HEK293 (cell line): ENCODE results near the gene BAG2.

Experiments used
- CTCF ChIA-PET: fragments of 350-600 bp; formaldehyde crosslinking; extraction: SDS; loops from one replicate; lab custom pipeline; 2021; ENCODE audit warnings: antibody characterized with exemption; lab: Yijun Ruan, JAX
- POLR2A ChIA-PET: fragments of 300-600 bp; formaldehyde crosslinking; extraction: SDS; loops from one replicate; lab custom pipeline; 2020; ENCODE audit warnings: antibody characterized with exemption, inconsistent platforms; lab: Yijun Ruan, JAX
- H3K27ac ChIP-seq: fragments of 200-500 bp; sonication (Bioruptor generic); 2 replicates; pipeline ENCODE4 v1.5.1; 2014; ENCODE audit warnings: low read depth, low read length, control low read depth, inconsistent platforms; ENCODE audit errors: extremely low read depth
- H3K36me3 ChIP-seq, 2 experiments: fragments of 200-500 bp in 1 of 2; sonication (Bioruptor generic) in 1 of 2; 1 replicate in 1 of 2; 2 replicates in 1 of 2; pipeline ENCODE4 v1.5.1; 2014 to 2017; ENCODE audit warnings: inconsistent platforms in 2 of 2, low read length in 2 of 2; ENCODE audit not compliant: control insufficient read depth in 2 of 2, insufficient read depth in 1 of 2
- H3K4me1 ChIP-seq: fragments of 200-500 bp; sonication (Bioruptor generic); 2 replicates; pipeline ENCODE4 v1.5.1; 2014; ENCODE audit warnings: mild to moderate bottlenecking, low read length, inconsistent platforms; ENCODE audit not compliant: control insufficient read depth, insufficient read depth
- H3K4me3 ChIP-seq: 2 replicates; pipeline ENCODE4 v1.5.1; 2011; ENCODE audit warnings: low read depth, mild to moderate bottlenecking, control low read depth, low read length, moderate library complexity
- H3K9me3 ChIP-seq: fragments of 200-500 bp; sonication (Bioruptor generic); 2 replicates; pipeline ENCODE4 v1.5.1; 2014; ENCODE audit warnings: low read depth, low read length, inconsistent platforms; ENCODE audit not compliant: control insufficient read depth, insufficient read depth
- GLIS2 ChIP-seq: fragments of 450-650 bp; formaldehyde crosslinking; IDR thresholded peaks from 2 replicates; pipeline ENCODE4 v1.5.1; 2016; ENCODE audit warnings: missing biosample characterization, missing genetic modification characterization
- KLF1 ChIP-seq: fragments of 450-650 bp; formaldehyde crosslinking; IDR thresholded peaks from 2 replicates; pipeline ENCODE4 v1.5.1; 2016; ENCODE audit warnings: missing biosample characterization, missing genetic modification characterization
- KLF16 ChIP-seq: fragments of 450-650 bp; formaldehyde crosslinking; IDR thresholded peaks from 2 replicates; pipeline ENCODE4 v1.5.1; 2017; ENCODE audit warnings: missing biosample characterization, missing genetic modification characterization
- MZF1 ChIP-seq: fragments of 450-650 bp; formaldehyde crosslinking; IDR thresholded peaks from 2 replicates; pipeline ENCODE4 v1.5.1; 2017; ENCODE audit warnings: missing biosample characterization, missing genetic modification characterization, borderline replicate concordance
- SALL2 ChIP-seq: fragments of 450-650 bp; formaldehyde crosslinking; IDR thresholded peaks from 2 replicates; pipeline ENCODE4 v1.5.0; 2017; ENCODE audit warnings: missing biosample characterization, mild to moderate bottlenecking, missing genetic modification characterization, borderline replicate concordance
- SP3 ChIP-seq: fragments of 450-650 bp; formaldehyde crosslinking; IDR thresholded peaks from 2 replicates; pipeline ENCODE4 v1.5.1; 2016; ENCODE audit warnings: missing biosample characterization, missing genetic modification characterization
- WT1 ChIP-seq: fragments of 450-650 bp; formaldehyde crosslinking; IDR thresholded peaks from 2 replicates; pipeline ENCODE4 v1.5.1; 2016; ENCODE audit warnings: missing biosample characterization, missing genetic modification characterization
- ZBTB44 ChIP-seq: fragments of 450-650 bp; IDR thresholded peaks from 2 replicates; pipeline ENCODE4 v1.5.1; 2018; ENCODE audit warnings: missing biosample characterization, mild to moderate bottlenecking, missing genetic modification characterization
- ZFHX2 ChIP-seq: fragments of 450-650 bp; formaldehyde crosslinking; conservative IDR thresholded peaks from 2 replicates; pipeline ENCODE4 v1.5.1; 2016; ENCODE audit warnings: missing biosample characterization, missing genetic modification characterization
- ZFP41 ChIP-seq: fragments of 450-650 bp; formaldehyde crosslinking; IDR thresholded peaks from 2 replicates; pipeline ENCODE4 v1.5.1; 2016; ENCODE audit warnings: missing biosample characterization, missing genetic modification characterization, borderline replicate concordance
- ZIC2 ChIP-seq: fragments of 450-650 bp; formaldehyde crosslinking; IDR thresholded peaks from 2 replicates; pipeline ENCODE4 v1.5.1; 2016; ENCODE audit warnings: missing biosample characterization, missing genetic modification characterization
- ZNF140 ChIP-seq: fragments of 450-650 bp; formaldehyde crosslinking; IDR thresholded peaks from 2 replicates; pipeline ENCODE4 v1.5.1; 2016; ENCODE audit warnings: missing biosample characterization, missing genetic modification characterization
- ZNF16 ChIP-seq: fragments of 450-650 bp; formaldehyde crosslinking; IDR thresholded peaks from 2 replicates; pipeline ENCODE4 v1.5.1; 2016; ENCODE audit warnings: low read depth, missing biosample characterization, missing genetic modification characterization
- ZNF19 ChIP-seq: fragments of 450-650 bp; formaldehyde crosslinking; IDR thresholded peaks from 2 replicates; pipeline ENCODE4; 2016; ENCODE audit warnings: missing biosample characterization, missing genetic modification characterization, low read depth
- ZNF214 ChIP-seq: fragments of 450-650 bp; formaldehyde crosslinking; IDR thresholded peaks from 2 replicates; pipeline ENCODE4 v1.5.1; 2017; ENCODE audit warnings: missing biosample characterization, mild to moderate bottlenecking, missing genetic modification characterization, borderline replicate concordance
- ZNF23 ChIP-seq: fragments of 450-650 bp; formaldehyde crosslinking; IDR thresholded peaks from 2 replicates; pipeline ENCODE4 v1.5.1; 2016; ENCODE audit warnings: missing biosample characterization, missing genetic modification characterization, borderline replicate concordance
- ZNF341 ChIP-seq: fragments of 450-650 bp; formaldehyde crosslinking; IDR thresholded peaks from 2 replicates; pipeline ENCODE4; 2016; ENCODE audit warnings: low read depth, missing biosample characterization, missing genetic modification characterization
- ZNF37A ChIP-seq: fragments of 450-650 bp; IDR thresholded peaks from 2 replicates; pipeline ENCODE4 v1.5.1; 2018; ENCODE audit warnings: missing biosample characterization, missing genetic modification characterization
- ZNF548 ChIP-seq: fragments of 450-650 bp; formaldehyde crosslinking; IDR thresholded peaks from 2 replicates; pipeline ENCODE4 v1.5.1; 2016; ENCODE audit warnings: missing biosample characterization, missing genetic modification characterization
- ZNF629 ChIP-seq: fragments of 450-650 bp; formaldehyde crosslinking; IDR thresholded peaks from 2 replicates; pipeline ENCODE4 v1.5.1; 2017; ENCODE audit warnings: missing biosample characterization, missing genetic modification characterization
- ZNF776 ChIP-seq: fragments of 450-650 bp; formaldehyde crosslinking; IDR thresholded peaks from 2 replicates; pipeline ENCODE4 v1.5.0; 2017; ENCODE audit warnings: missing biosample characterization, missing genetic modification characterization, borderline replicate concordance
- ZNF791 ChIP-seq: fragments of 450-650 bp; formaldehyde crosslinking; IDR thresholded peaks from 2 replicates; pipeline ENCODE4 v1.5.1; 2016; ENCODE audit warnings: missing biosample characterization, missing genetic modification characterization
- ZNF792 ChIP-seq: fragments of 450-650 bp; formaldehyde crosslinking; IDR thresholded peaks from 2 replicates; pipeline ENCODE4 v1.5.1; 2016; ENCODE audit warnings: missing biosample characterization, missing genetic modification characterization
- ZXDB ChIP-seq: fragments of 450-650 bp; formaldehyde crosslinking; IDR thresholded peaks from 2 replicates; pipeline ENCODE4 v1.5.1; 2016; ENCODE audit warnings: missing biosample characterization, missing genetic modification characterization
- TF ChIP-seq, protein P1 (sequence below): fragments of 450-650 bp; formaldehyde crosslinking; IDR thresholded peaks from 2 replicates; pipeline ENCODE4 v1.5.1; 2016; ENCODE audit warnings: missing biosample characterization, missing genetic modification characterization
- TF ChIP-seq, protein P2 (sequence below): fragments of 450-650 bp; formaldehyde crosslinking; IDR thresholded peaks from 2 replicates; pipeline ENCODE4 v1.5.1; 2016; ENCODE audit warnings: missing biosample characterization, missing genetic modification characterization

BAG2 gene

DNA sequence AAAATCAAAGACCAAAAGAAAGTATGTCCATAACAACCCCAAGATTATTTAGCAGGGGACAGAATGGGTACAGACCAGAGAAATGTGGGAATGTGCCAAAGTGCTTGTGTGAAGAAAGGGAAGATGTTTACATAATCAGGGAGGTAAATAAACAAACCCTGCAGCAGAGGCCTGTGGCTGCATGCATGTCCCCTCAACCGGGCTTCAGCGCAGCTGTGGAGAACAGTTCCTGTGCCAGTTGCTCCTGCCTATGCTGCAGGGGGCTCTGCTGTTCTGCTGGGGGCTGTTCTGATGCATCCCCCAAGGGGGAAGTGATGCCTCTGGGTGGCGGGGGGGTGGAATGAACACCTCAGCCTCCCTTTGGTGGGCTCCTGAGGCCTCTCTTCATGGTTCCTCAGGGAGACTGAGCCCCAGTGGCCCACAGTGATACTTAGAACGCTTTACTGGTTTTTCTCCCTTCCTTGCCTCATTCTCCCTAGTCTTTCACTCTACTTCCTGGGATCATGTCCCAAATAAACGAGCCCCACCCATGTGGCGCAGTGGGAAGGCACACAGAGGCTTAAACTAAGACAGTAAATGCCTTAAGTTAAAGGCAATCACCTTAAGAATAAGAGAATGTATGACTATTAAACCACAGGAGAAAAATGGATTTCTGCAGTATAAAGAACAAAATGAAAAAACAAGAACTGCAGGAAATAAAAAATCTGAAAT lies 27.0 kb downstream of the BAG2 start:
- no peak overlapping the region for H3K27ac ChIP-seq
- POLR2A ChIA-PET = interaction anchor here (0.9 to 1.7 kb wide), 3 partner anchors 9 to 27 kb away, joined by 3 to 8 read pairs (median 3); partner anchors contain the start of genes BAG2 and RAB23
- TF ChIP-seq ZNF791 (no peak), ZNF341 (tag by site-specific recombination) (peak; percentile 82), WT1 (peak; percentile 80), ZNF37A (tag by site-specific recombination) (no peak), ZBTB44 (peak; percentile 88), GLIS2 (0 out of 2 replicates have a peak, but pooled peaks have one; percentile 21), ZFHX2 (tag by site-specific recombination) (no peak)
- H3K4me1 ChIP-seq = peaks cover 7% of the 10 kb centered on the region
- CTCF ChIA-PET = interaction anchor here (0.6 to 1.7 kb wide), 2 partner anchors 7 to 401 kb away, joined by 3 read pairs; no protein-coding TSS in a partner anchor
- H3K9me3 ChIP-seq = no peaks in the 10 kb centered on the region
- H3K36me3 ChIP-seq = peaks cover under 1 to 10% of the 10 kb centered on the region in 2 experiments
- no peak overlapping the region for H3K4me3 ChIP-seq

DNA sequence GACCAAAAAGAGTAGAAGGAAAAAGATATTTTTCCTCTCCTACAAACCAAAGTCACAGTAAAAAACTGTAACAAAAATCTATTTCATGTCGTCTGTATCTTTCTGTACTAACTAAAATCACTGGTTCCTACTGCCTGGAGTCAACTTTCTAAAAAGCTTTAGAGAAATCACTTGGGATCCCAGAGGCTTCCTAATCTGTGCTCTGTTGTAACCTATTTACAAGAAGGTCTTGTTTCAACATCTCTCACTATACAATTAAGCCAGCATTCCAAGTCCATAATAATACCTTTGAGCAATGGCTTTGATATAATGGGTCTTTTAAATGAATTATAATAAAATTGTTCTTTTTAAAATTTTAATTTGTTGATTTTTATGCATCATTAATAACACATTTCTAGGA lies 29.6 kb downstream of the BAG2 start:
- Histone ChIP-seq H3K27ac (no peak overlapping the region), H3K4me1 (peaks cover 7% of the 10 kb centered on the region), H3K4me3 (no peak overlapping the region), H3K36me3 (peaks cover 0 to 7% of the 10 kb centered on the region in 2 experiments), H3K9me3 (no peaks in the 10 kb centered on the region)
- POLR2A ChIA-PET = no interaction called here
- CTCF ChIA-PET = interaction anchor here (1.4 kb wide), 1 partner anchor 66 kb away, joined by 3 read pairs; no protein-coding TSS in a partner anchor
- TF ChIP-seq ZNF19 (no peak), KLF1 (tag by site-specific recombination) (no peak), ZNF16 (no peak), ZNF629 (tag by site-specific recombination) (no peak), MZF1 (tag by site-specific recombination) (no peak), ZXDB (tag by site-specific recombination) (no peak), ZNF792 (tag by site-specific recombination) (no peak), ZNF214 (no peak), KLF16 (tag by site-specific recombination) (no peak), ZNF776 (tag by site-specific recombination) (no peak), ZNF548 (tag by site-specific recombination) (no peak), ZNF23 (tag by site-specific recombination) (no peak), ZNF140 (no peak), SALL2 (tag by site-specific recombination) (no peak), ZIC2 (tag by site-specific recombination) (no peak), ZFP41 (tag by site-specific recombination) (no peak), SP3 (tag by site-specific recombination) (no peak)
- TF ChIP-seq, protein P1, sequence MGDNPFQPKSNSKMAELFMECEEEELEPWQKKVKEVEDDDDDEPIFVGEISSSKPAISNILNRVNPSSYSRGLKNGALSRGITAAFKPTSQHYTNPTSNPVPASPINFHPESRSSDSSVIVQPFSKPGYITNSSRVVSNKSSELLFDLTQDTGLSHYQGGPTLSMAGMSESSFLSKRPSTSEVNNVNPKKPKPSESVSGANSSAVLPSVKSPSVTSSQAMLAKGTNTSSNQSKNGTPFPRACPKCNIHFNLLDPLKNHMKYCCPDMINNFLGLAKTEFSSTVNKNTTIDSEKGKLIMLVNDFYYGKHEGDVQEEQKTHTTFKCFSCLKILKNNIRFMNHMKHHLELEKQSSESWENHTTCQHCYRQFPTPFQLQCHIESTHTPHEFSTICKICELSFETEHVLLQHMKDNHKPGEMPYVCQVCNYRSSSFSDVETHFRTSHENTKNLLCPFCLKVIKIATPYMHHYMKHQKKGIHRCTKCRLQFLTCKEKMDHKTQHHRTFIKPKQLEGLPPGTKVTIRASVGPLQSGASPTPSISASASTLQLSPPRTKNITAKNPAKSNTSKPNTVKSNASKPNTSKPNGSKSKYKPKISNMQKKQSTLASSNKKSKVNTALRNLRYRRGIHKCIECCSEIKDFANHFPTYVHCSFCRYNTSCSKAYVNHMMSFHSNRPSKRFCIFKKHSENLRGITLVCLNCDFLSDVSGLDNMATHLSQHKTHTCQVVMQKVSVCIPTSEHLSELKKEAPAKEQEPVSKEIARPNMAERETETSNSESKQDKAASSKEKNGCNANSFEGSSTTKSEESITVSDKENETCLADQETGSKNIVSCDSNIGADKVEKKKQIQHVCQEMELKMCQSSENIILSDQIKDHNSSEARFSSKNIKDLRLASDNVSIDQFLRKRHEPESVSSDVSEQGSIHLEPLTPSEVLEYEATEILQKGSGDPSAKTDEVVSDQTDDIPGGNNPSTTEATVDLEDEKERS = no peak
- TF ChIP-seq, protein P2, sequence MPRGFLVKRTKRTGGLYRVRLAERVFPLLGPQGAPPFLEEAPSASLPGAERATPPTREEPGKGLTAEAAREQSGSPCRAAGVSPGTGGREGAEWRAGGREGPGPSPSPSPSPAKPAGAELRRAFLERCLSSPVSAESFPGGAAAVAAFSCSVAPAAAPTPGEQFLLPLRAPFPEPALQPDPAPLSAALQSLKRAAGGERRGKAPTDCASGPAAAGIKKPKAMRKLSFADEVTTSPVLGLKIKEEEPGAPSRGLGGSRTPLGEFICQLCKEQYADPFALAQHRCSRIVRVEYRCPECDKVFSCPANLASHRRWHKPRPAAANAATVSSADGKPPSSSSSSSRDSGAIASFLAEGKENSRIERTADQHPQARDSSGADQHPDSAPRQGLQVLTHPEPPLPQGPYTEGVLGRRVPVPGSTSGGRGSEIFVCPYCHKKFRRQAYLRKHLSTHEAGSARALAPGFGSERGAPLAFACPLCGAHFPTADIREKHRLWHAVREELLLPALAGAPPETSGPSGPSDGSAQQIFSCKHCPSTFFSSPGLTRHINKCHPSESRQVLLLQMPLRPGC (tag by site-specific recombination) = no peak
